Activated naive CD4-positive, alpha-beta T cell treated with anti-CD3 and anti-CD28 coated beads, Interleukin-2, amount 50 U/mL, for 24 hours (primary cell): Measurements from ENCODE around the gene MPPED1.
A peak's percentile ranks its signal among the peaks of the same experiment; 100 is the strongest.

ENCODE experiments used
- H3K27ac Mint-ChIP-seq: one replicate; pipeline ENCODE4 v1.8.0; 2021; ENCODE audit warnings: mild to moderate bottlenecking, mixed read lengths
- H3K27me3 Mint-ChIP-seq: one replicate; pipeline ENCODE4 v1.8.0; 2021; ENCODE audit warnings: mixed read lengths
- H3K36me3 Mint-ChIP-seq: one replicate; pipeline ENCODE4 v1.8.0; 2021; ENCODE audit warnings: mixed read lengths
- H3K4me1 Mint-ChIP-seq: one replicate; pipeline ENCODE4 v1.8.0; 2021; ENCODE audit warnings: mixed read lengths
- H3K4me3 Mint-ChIP-seq: one replicate; pipeline ENCODE4 v1.8.0; 2021; ENCODE audit warnings: mild to moderate bottlenecking, mixed read lengths
- H3K9me3 Mint-ChIP-seq: one replicate; pipeline ENCODE4 v1.8.0; 2021; ENCODE audit warnings: mixed read lengths

The MPPED1 gene

GRCh38 chr22:43532301-43533155 is 120.7 kb downstream of the MPPED1 start:
- no peaks in the 10 kb centered on the region for H3K4me1 Mint-ChIP-seq
- no peaks in the 10 kb centered on the region for H3K36me3 Mint-ChIP-seq
- no peaks in the 10 kb centered on the region for H3K27me3 Mint-ChIP-seq
- H3K4me3 Mint-ChIP-seq: no peak overlapping the region
- H3K9me3 Mint-ChIP-seq: no peaks in the 10 kb centered on the region
- no peak overlapping the region for H3K27ac Mint-ChIP-seq

DNA sequence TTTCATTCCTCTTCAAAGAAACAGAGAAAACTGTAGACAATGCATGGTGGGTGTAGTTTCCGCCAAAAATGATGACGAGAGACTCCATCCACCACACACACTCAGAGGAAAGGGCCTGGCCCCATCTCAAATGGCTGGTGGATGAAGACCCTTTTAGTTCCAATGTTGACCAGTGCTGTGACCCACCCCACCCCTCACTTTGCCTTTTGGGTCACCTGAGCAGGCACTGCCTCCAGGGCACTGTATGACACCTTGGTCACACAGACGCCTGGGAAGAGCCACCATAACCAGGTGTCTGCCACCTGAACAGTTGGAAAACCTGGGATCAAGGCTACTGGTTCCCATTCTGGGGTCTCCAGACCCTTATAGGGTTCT is 121.3 kb downstream of the MPPED1 start:
- H3K9me3 Mint-ChIP-seq: no peaks in the 10 kb centered on the region
- H3K36me3 Mint-ChIP-seq: no peaks in the 10 kb centered on the region

DNA sequence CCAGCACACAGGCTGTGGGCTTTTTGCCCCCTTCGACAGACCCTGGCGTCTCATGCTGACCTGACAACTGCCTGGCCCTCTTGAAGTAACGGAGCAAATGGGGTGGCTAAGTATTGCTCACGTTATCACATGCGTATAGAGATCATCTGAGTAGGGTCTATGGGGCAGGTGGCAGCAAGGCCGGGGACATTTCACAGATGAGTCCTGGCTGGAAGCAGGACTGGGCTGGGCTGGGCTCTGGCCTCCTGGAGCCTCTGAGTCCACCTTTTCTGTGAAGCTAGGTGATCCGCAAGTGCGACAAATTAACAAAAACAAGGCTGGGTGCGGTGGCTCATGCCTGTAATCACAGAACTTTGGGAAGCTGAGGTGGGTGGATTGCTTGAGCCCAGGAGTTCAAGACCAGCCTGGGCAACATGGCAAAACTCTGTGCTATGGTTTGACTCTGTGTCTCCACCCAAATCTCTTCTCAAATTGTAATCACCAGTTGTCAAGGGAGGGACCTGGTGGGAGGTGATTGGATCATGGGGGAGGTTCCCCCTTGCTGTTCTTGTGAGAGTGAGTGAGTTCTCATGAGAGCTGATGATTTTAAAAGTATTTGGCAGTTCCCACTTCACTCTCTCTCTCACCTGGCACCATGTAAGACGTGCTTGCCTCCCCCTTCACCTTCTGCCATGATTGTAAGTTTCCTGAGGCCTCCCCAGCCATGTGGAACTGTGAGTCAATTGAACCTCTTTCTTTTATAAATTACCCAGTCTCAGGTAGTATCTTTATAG is 122.0 kb downstream of the MPPED1 start:
- Mint-ChIP-seq H3K27me3 (no peaks in the 10 kb centered on the region), H3K27ac (no peak overlapping the region), H3K36me3 (no peaks in the 10 kb centered on the region), H3K4me3 (no peak overlapping the region), H3K9me3 (no peaks in the 10 kb centered on the region), H3K4me1 (no peaks in the 10 kb centered on the region)

More for the DNA sequence above, 121.3 kb downstream of the MPPED1 start:
- H3K4me1 Mint-ChIP-seq: no peaks in the 10 kb centered on the region
- H3K4me3 Mint-ChIP-seq: no peak overlapping the region
- H3K27me3 Mint-ChIP-seq: no peaks in the 10 kb centered on the region
- H3K27ac Mint-ChIP-seq: no peak overlapping the region

GRCh38 chr22:43534916-43535315 is 123.1 kb downstream of the MPPED1 start:
- H3K27ac Mint-ChIP-seq: no peak overlapping the region
- H3K4me1 Mint-ChIP-seq: no peaks in the 10 kb centered on the region
- H3K4me3 Mint-ChIP-seq: no peak overlapping the region
- H3K27me3 Mint-ChIP-seq: no peaks in the 10 kb centered on the region
- no peaks in the 10 kb centered on the region for H3K36me3 Mint-ChIP-seq
- H3K9me3 Mint-ChIP-seq: no peaks in the 10 kb centered on the region

- H3K27ac Mint-ChIP-seq: no peak overlapping the region
- H3K9me3 Mint-ChIP-seq: no peaks in the 10 kb centered on the region
- no peak overlapping the region for H3K4me3 Mint-ChIP-seq
- no peaks in the 10 kb centered on the region for H3K36me3 Mint-ChIP-seq
- H3K4me1 Mint-ChIP-seq: no peaks in the 10 kb centered on the region
- no peaks in the 10 kb centered on the region for H3K27me3 Mint-ChIP-seq
Measured at GRCh38 chr22:43535336-43535735, 123.5 kb downstream of the MPPED1 start.

DNA sequence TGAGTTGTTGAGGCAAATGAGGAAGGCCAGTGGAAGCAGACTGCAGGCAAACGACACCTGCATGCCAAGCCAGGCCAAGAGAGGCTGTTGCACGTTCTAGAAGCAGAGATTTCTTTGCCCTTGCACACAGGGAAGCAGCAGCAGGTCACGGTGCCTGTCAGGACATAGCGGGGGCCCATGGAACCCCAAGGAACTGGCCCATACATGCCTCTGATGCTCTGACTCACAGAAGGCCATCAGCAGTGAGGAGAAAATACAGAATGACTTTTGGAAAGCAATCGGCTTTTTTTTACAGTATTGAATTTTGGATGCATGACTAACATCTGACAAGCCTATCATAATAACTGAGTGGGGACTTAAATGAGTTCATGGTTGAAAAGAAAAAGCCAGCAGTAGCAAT is 123.9 kb downstream of the MPPED1 start:
- Mint-ChIP-seq H3K4me1 (no peaks in the 10 kb centered on the region), H3K27ac (no peak overlapping the region), H3K9me3 (no peaks in the 10 kb centered on the region), H3K27me3 (no peaks in the 10 kb centered on the region), H3K36me3 (no peaks in the 10 kb centered on the region), H3K4me3 (no peak overlapping the region)

- Mint-ChIP-seq H3K27me3 (no peaks in the 10 kb centered on the region), H3K27ac (no peak overlapping the region), H3K36me3 (no peaks in the 10 kb centered on the region), H3K4me1 (no peaks in the 10 kb centered on the region), H3K9me3 (no peaks in the 10 kb centered on the region), H3K4me3 (no peak overlapping the region)
Measured at GRCh38 chr22:43537019-43537585, 125.3 kb downstream of the MPPED1 start.

- H3K4me3 Mint-ChIP-seq: no peak overlapping the region
- no peaks in the 10 kb centered on the region for H3K4me1 Mint-ChIP-seq
- H3K9me3 Mint-ChIP-seq: no peaks in the 10 kb centered on the region
- peaks cover 1% of the 10 kb centered on the region for H3K27me3 Mint-ChIP-seq
- H3K27ac Mint-ChIP-seq: no peak overlapping the region
- no peaks in the 10 kb centered on the region for H3K36me3 Mint-ChIP-seq
Measured at GRCh38 chr22:43539572-43540528, 128.0 kb downstream of the MPPED1 start.

DNA sequence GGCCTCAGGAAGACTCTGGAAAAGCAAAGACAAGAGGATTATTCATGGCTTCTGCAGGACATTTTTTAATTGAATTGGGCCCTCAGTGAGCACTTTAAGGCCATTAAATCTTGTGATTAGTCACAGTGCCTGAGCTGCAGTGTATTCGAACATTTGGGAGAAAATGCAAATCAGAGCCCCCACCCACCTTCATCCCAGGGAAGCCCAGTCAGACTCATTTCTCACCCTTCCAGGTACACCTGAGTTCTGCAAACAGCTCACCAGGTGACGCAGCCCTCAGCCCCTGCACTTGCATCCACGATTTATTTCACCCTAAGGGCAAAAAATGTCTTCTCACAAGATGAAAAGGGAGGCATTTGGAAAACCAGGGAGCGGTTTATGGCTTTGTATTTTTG is 128.7 kb downstream of the MPPED1 start:
- Mint-ChIP-seq H3K4me1 (no peaks in the 10 kb centered on the region), H3K36me3 (no peaks in the 10 kb centered on the region), H3K4me3 (no peak overlapping the region), H3K9me3 (no peaks in the 10 kb centered on the region), H3K27ac (no peak overlapping the region), H3K27me3 (peaks cover 1% of the 10 kb centered on the region)

DNA sequence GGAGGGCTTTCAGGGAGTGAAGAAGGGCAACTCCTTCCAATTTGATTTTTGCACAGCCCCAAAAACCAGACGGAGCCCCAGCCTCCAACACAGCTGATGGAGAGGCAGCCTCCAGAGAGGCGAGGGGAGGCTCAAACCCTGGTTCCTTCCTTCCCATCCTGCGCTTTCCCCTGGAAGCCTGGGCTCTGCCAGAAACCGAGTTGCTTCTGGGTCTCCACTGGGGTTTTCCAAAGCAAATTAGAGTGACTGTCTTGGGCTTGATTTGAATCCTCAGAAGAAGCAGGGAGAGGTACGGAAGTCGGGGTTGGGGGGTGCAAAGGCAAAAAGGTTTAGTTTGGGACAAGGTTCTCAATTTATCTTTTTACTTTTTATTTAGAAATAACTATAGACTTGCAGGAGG is 129.2 kb downstream of the MPPED1 start:
- no peak overlapping the region for H3K27ac Mint-ChIP-seq
- peaks cover 1% of the 10 kb centered on the region for H3K27me3 Mint-ChIP-seq
- no peak overlapping the region for H3K4me3 Mint-ChIP-seq
- H3K36me3 Mint-ChIP-seq: no peaks in the 10 kb centered on the region
- H3K9me3 Mint-ChIP-seq: no peaks in the 10 kb centered on the region
- H3K4me1 Mint-ChIP-seq: no peaks in the 10 kb centered on the region

DNA sequence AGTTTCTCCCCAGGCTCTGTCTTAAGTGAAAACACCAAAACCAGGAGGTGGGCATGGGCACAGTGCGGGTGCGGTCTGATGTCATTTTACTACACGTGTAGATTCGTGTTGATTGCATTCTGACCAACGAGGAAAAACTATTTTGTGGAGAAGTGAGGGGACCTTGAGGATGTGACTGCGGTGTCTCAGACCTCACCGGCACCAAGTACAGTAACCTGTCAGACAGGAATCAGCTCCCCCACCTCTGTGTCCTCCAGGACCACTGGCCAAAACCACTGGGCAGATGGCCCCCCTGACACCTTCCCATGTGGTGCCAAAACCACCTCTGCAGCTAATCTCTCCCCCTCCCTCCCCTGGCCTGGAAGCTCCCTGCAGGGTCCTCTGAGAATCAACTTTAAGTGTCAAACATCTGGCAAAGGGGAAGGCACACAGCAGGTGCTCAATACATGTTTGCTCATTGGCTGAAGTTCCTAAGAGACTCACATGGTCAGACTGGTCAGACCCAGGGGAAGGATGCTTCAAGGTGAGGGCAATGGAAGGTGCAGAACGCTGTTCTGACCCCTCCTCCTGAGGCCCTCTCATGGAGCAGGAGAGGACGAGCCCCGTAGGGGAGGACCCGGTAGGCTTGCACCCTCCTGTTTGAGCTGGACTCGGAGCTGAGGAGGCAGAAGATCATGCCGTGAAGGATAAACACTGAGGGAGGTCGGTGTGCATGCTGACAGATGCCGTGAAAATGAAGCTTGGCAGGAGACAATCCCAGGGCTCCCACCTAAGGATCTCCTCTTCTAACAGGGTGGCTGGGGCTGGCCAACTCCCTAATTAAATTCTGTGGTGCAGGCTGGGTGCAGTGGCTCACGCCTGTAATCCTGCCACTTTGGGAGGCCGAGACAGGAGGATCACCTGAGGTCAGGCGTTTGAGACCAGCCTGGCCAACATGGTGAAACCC is 129.9 kb downstream of the MPPED1 start:
- Mint-ChIP-seq H3K4me3 (no peak overlapping the region), H3K36me3 (no peaks in the 10 kb centered on the region), H3K27me3 (peaks cover 1% of the 10 kb centered on the region), H3K27ac (no peak overlapping the region), H3K9me3 (no peaks in the 10 kb centered on the region), H3K4me1 (no peaks in the 10 kb centered on the region)

DNA sequence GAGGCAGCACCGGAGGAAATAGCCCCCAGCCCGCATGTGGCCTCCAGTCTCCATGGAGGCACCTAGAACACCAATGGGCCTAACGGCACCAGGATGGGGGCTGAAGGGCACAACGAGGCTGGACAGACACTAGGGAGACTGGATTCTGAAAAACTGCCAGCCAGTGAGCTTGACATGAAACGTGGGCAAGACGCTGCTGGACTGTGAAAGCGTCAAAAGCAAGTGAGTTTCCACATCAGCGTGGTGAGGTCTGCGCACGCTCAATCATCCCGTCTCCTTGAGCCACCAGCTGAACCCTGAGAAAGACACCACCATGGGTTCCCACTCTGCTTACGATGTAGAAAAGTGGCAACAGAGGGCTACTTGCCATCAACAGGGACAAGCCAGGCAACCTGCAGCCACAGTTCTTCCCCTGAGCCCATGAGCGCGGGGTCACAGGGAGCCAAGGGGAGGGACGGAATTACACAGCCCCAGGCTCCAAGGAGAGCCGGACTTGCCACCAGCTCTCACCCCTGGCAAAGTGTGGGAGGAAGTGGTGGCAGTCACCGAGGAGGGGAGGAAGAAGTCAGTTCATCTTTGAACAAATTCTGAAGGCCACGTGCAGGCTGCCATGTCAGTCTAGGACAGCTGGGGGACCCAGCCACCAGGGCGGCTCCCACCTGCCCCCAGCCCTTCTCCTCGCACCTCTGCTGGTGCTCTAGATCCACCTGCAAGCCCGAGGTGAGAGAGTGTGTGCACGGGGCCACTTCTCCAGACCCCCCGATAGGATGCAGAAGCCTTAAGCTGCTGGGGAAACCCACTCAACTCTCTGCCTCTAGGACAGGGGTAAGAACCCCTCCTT is 131.1 kb downstream of the MPPED1 start:
- H3K27ac Mint-ChIP-seq: peak overlapping the region; percentile 41
- no peaks in the 10 kb centered on the region for H3K9me3 Mint-ChIP-seq
- H3K27me3 Mint-ChIP-seq: peaks cover 1% of the 10 kb centered on the region
- no peaks in the 10 kb centered on the region for H3K4me1 Mint-ChIP-seq
- H3K4me3 Mint-ChIP-seq: no peak overlapping the region
- no peaks in the 10 kb centered on the region for H3K36me3 Mint-ChIP-seq

- Mint-ChIP-seq H3K36me3 (no peaks in the 10 kb centered on the region), H3K4me3 (no peak overlapping the region), H3K9me3 (no peaks in the 10 kb centered on the region), H3K27me3 (peaks cover 1% of the 10 kb centered on the region), H3K4me1 (no peaks in the 10 kb centered on the region), H3K27ac (no peak overlapping the region)
Measured at GRCh38 chr22:43543522-43544288, 131.9 kb downstream of the MPPED1 start.
